OCI-LY3 (cell line): ENCODE results near the gene SP100.

Source experiments
- H2AFZ ChIP-seq: fragments of 200-600, 300-600 bp; shearing (Covaris generic); 2 replicates; pipeline ENCODE4 v1.6.0; 2014; ENCODE audit warnings: antibody characterized with exemption, low read depth, low read length
- H3K27ac ChIP-seq: fragments of 200-600, 300-600 bp; sonication (generic); 2 replicates; pipeline ENCODE4 v1.5.1; 2014; ENCODE audit warnings: mild to moderate bottlenecking, low read length, moderate library complexity, mixed read lengths
- H3K27me3 ChIP-seq: fragments of 200-600, 300-600 bp; sonication (generic); 2 replicates; pipeline ENCODE4 v1.6.1; 2014; ENCODE audit warnings: low read depth, low read length, mixed read lengths
- H3K36me3 ChIP-seq: fragments of 200-600, 300-600 bp; sonication (generic); replicated peaks from 2 replicates; pipeline ENCODE3; 2014; ENCODE audit warnings: low read depth, low read length, mixed read lengths
- H3K4me1 ChIP-seq: fragments of 300-600, 200-600 bp; sonication (generic); 2 replicates; pipeline ENCODE4 v1.6.1; 2014; ENCODE audit warnings: low read length, mixed read lengths
- H3K4me2 ChIP-seq: fragments of 200-600, 300-600 bp; sonication (generic); 2 replicates; pipeline ENCODE4 v1.6.1; 2014; ENCODE audit warnings: low read length, mixed read lengths
- H3K4me3 ChIP-seq: fragments of 300-600, 200-600 bp; sonication (generic); 2 replicates; pipeline ENCODE4 v1.5.1; 2014; ENCODE audit warnings: antibody characterized with exemption, mild to moderate bottlenecking, low read length, moderate library complexity
- H3K79me2 ChIP-seq: fragments of 300-600, 200-600 bp; shearing (Covaris generic); 2 replicates; pipeline ENCODE4 v1.6.1; 2014; ENCODE audit warnings: mild to moderate bottlenecking, low read length, mixed read lengths
- H3K9ac ChIP-seq: fragments of 300-600, 200-600 bp; shearing (Covaris generic); 2 replicates; pipeline ENCODE4 v1.6.0; 2014; ENCODE audit warnings: mild to moderate bottlenecking, low read length, moderate library complexity
- H3K9me3 ChIP-seq: fragments of 200-600, 300-600 bp; shearing (Covaris generic); 2 replicates; pipeline ENCODE4 v1.6.1; 2014; ENCODE audit warnings: low read length, mixed read lengths; ENCODE audit not compliant: insufficient read depth
- H4K20me1 ChIP-seq: fragments of 200-600, 300-600 bp; sonication (generic); 2 replicates; pipeline ENCODE4 v1.6.1; 2016; ENCODE audit warnings: low read length, mixed read lengths; ENCODE audit not compliant: insufficient read depth
- EZH2phosphoT487 ChIP-seq: fragments of 200-600 bp; shearing (Covaris generic); IDR thresholded peaks from 2 replicates; pipeline ENCODE4 v1.6.1; 2018; ENCODE audit warnings: antibody characterized with exemption, mixed run types, low read depth
- TF ChIP-seq, protein P1 (sequence below): fragments of 200-600, 300-600 bp; sonication (generic); IDR thresholded peaks from 2 replicates; pipeline ENCODE4 v1.5.1; 2014; ENCODE audit warnings: antibody characterized with exemption, low read length, low read depth

Gene SP100

DNA sequence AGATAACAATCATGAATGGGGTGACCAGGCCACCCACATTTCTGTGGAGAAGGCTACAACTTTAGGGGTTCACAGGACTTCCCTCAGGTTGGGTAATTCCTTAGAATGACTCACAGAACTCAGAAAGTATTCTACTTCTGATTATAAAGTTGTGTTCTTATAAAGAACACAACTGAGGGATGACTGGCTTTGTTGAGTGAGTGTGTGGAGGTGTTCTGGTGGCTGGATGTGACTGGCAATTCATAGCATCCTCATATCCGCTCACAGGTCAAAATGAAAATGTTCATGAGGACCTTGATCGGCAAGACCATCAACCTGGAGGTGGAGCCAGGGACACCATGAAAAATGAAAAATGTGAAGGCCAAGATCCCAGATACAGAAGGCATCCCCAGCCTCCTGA lies 153.3 kb downstream of the SP100 start:
- Histone ChIP-seq H3K27me3 (no peaks in the 10 kb centered on the region), H2AFZ (no peak overlapping the region), H3K9me3 (no peaks in the 10 kb centered on the region; the same call in 1 of the 2 replicates), H3K4me2 (no peak overlapping the region), H4K20me1 (no peaks in the 10 kb centered on the region), H3K36me3 (peaks cover 8% of the 10 kb centered on the region), H3K79me2 (no peaks in the 10 kb centered on the region), H3K4me1 (peaks cover 19% of the 10 kb centered on the region), H3K9ac (no peak overlapping the region), H3K27ac (no peak overlapping the region), H3K4me3 (no peak overlapping the region)
- no peak for TF ChIP-seq EZH2phosphoT487
- TF ChIP-seq, protein P1, sequence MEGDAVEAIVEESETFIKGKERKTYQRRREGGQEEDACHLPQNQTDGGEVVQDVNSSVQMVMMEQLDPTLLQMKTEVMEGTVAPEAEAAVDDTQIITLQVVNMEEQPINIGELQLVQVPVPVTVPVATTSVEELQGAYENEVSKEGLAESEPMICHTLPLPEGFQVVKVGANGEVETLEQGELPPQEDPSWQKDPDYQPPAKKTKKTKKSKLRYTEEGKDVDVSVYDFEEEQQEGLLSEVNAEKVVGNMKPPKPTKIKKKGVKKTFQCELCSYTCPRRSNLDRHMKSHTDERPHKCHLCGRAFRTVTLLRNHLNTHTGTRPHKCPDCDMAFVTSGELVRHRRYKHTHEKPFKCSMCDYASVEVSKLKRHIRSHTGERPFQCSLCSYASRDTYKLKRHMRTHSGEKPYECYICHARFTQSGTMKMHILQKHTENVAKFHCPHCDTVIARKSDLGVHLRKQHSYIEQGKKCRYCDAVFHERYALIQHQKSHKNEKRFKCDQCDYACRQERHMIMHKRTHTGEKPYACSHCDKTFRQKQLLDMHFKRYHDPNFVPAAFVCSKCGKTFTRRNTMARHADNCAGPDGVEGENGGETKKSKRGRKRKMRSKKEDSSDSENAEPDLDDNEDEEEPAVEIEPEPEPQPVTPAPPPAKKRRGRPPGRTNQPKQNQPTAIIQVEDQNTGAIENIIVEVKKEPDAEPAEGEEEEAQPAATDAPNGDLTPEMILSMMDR = no peak

DNA sequence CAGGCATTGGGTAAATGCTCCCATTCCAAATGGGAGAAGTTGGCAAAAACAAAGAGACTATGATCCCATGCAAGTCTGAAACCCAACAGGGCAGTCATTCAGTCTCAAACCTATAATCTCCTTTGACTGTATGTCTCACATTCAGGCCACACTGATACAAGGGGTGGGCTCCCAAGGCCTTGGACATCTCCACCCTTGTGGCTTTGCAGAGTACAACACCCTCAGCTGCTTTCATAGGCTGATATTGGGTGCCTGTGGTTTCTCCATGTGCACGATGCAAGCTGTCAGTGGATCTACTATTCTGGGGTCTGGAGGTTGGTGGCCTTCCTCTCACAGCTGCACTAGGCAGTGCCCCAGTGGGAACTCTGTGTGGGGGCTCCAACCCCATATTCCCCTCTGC lies 155.0 kb downstream of the SP100 start:
- no peak overlapping the region for H3K27ac ChIP-seq
- no peak overlapping the region for H3K4me3 ChIP-seq
- peaks cover 15% of the 10 kb centered on the region for H3K36me3 ChIP-seq
- no peaks in the 10 kb centered on the region for H3K79me2 ChIP-seq
- H3K4me2 ChIP-seq = no peak overlapping the region
- no peak overlapping the region for H3K9ac ChIP-seq
- no peak for TF ChIP-seq EZH2phosphoT487
- TF ChIP-seq, protein P1 = no peak
- no peaks in the 10 kb centered on the region; the same call in 1 of the 2 replicates for H3K9me3 ChIP-seq
- H3K27me3 ChIP-seq = no peaks in the 10 kb centered on the region
- H2AFZ ChIP-seq = no peak overlapping the region
- H3K4me1 ChIP-seq = peaks cover 2% of the 10 kb centered on the region; the same call in 1 of the 2 replicates
- no peaks in the 10 kb centered on the region for H4K20me1 ChIP-seq

DNA sequence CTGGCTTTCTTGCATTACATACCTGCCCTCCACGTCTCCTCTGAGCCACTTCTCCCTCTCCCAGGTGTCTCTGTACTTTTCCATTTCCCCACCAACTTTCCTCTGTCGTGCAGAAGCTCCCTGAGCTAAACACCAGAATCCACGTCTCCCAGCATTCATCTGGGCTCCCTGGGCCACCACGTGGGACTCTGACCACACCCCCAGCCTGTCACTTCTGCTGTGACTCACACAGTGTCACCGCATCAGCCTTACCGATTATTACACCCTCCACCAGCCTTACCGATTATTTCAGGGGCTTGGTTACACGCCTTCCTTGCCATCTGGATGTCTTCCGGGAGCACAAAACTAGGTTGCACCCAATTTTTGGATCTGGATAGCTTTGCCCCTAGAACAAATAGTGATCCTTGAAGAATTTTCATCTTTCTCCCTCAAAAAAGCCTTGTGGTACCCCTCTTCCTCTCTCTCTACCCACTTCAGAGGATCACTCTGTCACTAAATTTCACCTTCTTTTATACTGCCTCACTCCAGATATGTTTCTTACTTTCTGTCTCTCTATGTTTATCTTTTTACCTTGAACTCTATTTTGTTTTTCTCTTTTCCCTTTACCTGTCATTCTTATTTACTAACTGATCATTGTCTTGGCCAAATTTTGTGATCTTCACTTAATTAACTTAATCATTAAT lies 159.8 kb downstream of the SP100 start:
- Histone ChIP-seq H4K20me1 (no peaks in the 10 kb centered on the region), H2AFZ (no peak overlapping the region), H3K9ac (no peak overlapping the region), H3K9me3 (no peaks in the 10 kb centered on the region), H3K27me3 (no peaks in the 10 kb centered on the region), H3K4me2 (no peak overlapping the region), H3K79me2 (no peaks in the 10 kb centered on the region), H3K27ac (no peak overlapping the region), H3K4me1 (peaks cover 38% of the 10 kb centered on the region), H3K4me3 (no peak overlapping the region), H3K36me3 (peaks cover 14% of the 10 kb centered on the region)
- TF ChIP-seq EZH2phosphoT487 = no peak
- TF ChIP-seq, protein P1 = no peak

DNA sequence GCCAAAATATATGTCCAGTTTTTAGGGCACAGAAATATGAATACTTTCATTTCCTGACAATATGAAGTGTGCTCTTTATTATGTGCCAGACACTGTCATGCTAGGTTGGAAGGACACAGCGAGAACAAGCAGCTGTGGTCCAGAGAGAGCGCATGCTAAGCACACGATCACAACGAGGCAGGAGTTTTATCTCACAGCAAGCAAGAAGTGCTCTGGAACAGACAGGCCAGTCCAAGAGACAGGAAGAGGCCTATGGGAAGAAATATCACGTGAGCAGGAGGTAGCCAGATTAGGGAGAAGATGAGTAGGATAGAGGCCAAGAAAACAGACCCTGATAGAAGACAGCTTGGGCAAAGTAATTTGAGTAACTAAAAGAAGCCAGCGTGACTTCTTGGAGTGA lies 161.1 kb downstream of the SP100 start:
- no peak for TF ChIP-seq EZH2phosphoT487
- H3K9me3 ChIP-seq = peaks cover 2% of the 10 kb centered on the region; the same call in 1 of the 2 replicates
- no peak overlapping the region for H2AFZ ChIP-seq
- H3K4me3 ChIP-seq = no peak overlapping the region
- H3K27me3 ChIP-seq = no peaks in the 10 kb centered on the region
- peaks cover 45% of the 10 kb centered on the region for H3K4me1 ChIP-seq
- H3K27ac ChIP-seq = peak overlapping the region; percentile 91; the same call in 1 of the 2 replicates
- peaks cover 15% of the 10 kb centered on the region for H3K36me3 ChIP-seq
- peaks cover 3% of the 10 kb centered on the region; the same call in 1 of the 2 replicates for H3K79me2 ChIP-seq
- H3K9ac ChIP-seq = no peak overlapping the region
- no peak overlapping the region for H3K4me2 ChIP-seq
- no peaks in the 10 kb centered on the region for H4K20me1 ChIP-seq
